ENCODE data around the gene TMEM178B. TPM values are rescaled to one million over a fixed set of nuclear protein-coding genes. Genes with fewer than 3 reads are reported as not detected.

TMEM178B gene
- polyA plus RNA-seq, 2 of the 4 experiments (the other 2 are of a cell fraction) = 0.88 to 0.93 TPM

- DNase-seq (ENCODE audit: low read depth in 1 of 2, low spot score in 1 of 2) = no peak
- H3K9me3 ChIP-seq = no peaks in the 10 kb centered on the region
- FAIRE-seq = no peak
- H3K27ac ChIP-seq = no peak overlapping the region
- H3K4me2 ChIP-seq = no peak overlapping the region
- WGBS (ENCODE audit: missing lambda C conversion rate) = 26% methylated on average over 4 of the region's 4 CpGs
- ATAC-seq = no peak
- no peak for TF ChIP-seq CHD2 (IDR thresholded peaks at IDR 0.05; ENCODE audit: low read length, partially characterized antibody)
- no peak for TF ChIP-seq CBX8 (IDR thresholded peaks at IDR 0.05)
- no peak for TF ChIP-seq POLR2AphosphoS2 (conservative IDR thresholded peaks at IDR 0.05; ENCODE audit: low read length)
- no peak for TF ChIP-seq SREBF2 (IDR thresholded peaks at IDR 0.05)
- TF ChIP-seq KDM1A (IDR thresholded peaks at IDR 0.05; ENCODE audit: low read depth) = no peak
- TF ChIP-seq HEYL (CRISPR knock-in tag; IDR thresholded peaks at IDR 0.05) = no peak
- no peak for TF ChIP-seq E2F6 (IDR thresholded peaks at IDR 0.05; ENCODE audit: borderline replicate concordance, low read depth)
- no peak overlapping the region for H3K4me3 ChIP-seq
- no peaks in the 10 kb centered on the region for H3K4me1 ChIP-seq
- ChIA-PET POLR2A (no interaction called here), CTCF (no interaction called here)
Observed at GRCh38 chr7:141202535-141202934, 128.7 kb downstream of the TMEM178B start.

DNA sequence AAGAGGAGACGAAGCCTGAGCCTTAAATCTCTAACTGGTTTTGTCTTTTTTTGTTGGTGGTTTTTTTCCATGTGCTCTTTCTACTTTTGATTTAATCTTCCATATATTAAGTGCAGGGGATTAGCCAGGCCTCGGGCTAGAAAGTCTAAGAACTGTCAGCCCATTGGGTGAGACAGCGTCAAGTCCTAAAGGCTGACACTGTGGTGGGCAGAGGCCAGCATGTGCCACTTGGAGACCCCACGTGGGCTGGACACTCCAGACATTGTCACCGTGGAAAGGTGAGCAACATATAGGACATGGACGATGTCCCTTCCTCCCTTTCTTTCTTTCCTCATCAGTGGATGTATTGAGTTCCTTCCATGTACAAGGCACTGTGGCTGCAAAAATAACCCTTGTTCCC lies 129.3 kb downstream of the TMEM178B start:
- H3K4me3 ChIP-seq = no peak overlapping the region
- no peaks in the 10 kb centered on the region for H3K9me3 ChIP-seq
- no peak for FAIRE-seq
- ChIA-PET POLR2A (no interaction called here), CTCF (no interaction called here)
- no peak for TF ChIP-seq TFCP2L1 (CRISPR knock-in tag; IDR thresholded peaks at IDR 0.05)
- no peak for TF ChIP-seq KDM1A (IDR thresholded peaks at IDR 0.05; ENCODE audit: low read depth)
- TF ChIP-seq CBX2 (IDR thresholded peaks at IDR 0.05; ENCODE audit: borderline replicate concordance, low read depth) = no peak
- TF ChIP-seq HES2 (IDR thresholded peaks at IDR 0.05) = no peak
- TF ChIP-seq NPAS2 (CRISPR knock-in tag; IDR thresholded peaks at IDR 0.05; ENCODE audit: borderline replicate concordance) = no peak
- TF ChIP-seq ZFP36 (IDR thresholded peaks at IDR 0.05; ENCODE audit: borderline replicate concordance, partially characterized antibody) = no peak
- TF ChIP-seq, protein P1, sequence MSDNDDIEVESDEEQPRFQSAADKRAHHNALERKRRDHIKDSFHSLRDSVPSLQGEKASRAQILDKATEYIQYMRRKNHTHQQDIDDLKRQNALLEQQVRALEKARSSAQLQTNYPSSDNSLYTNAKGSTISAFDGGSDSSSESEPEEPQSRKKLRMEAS (IDR thresholded peaks at IDR 0.05) = no peak
- TF ChIP-seq ZNF302 (CRISPR knock-in tag; IDR thresholded peaks at IDR 0.05) = no peak
- TF ChIP-seq GATA3 (IDR thresholded peaks at IDR 0.05; ENCODE audit: borderline replicate concordance) = no peak
- TF ChIP-seq HMGXB4 (CRISPR knock-in tag; IDR thresholded peaks at IDR 0.05; ENCODE audit: borderline replicate concordance) = no peak
- TF ChIP-seq MAZ (IDR thresholded peaks at IDR 0.05; ENCODE audit: borderline replicate concordance, low read depth, low read length) = no peak
- no peak for TF ChIP-seq MYC (IDR thresholded peaks at IDR 0.05; ENCODE audit: borderline replicate concordance, low read length)
- no peak for TF ChIP-seq CBX8 (IDR thresholded peaks at IDR 0.05)
- TF ChIP-seq MAFK (IDR thresholded peaks at IDR 0.05; ENCODE audit: partially characterized antibody) = no peak
- TF ChIP-seq, protein P2, sequence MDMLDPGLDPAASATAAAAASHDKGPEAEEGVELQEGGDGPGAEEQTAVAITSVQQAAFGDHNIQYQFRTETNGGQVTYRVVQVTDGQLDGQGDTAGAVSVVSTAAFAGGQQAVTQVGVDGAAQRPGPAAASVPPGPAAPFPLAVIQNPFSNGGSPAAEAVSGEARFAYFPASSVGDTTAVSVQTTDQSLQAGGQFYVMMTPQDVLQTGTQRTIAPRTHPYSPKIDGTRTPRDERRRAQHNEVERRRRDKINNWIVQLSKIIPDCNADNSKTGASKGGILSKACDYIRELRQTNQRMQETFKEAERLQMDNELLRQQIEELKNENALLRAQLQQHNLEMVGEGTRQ (IDR thresholded peaks at IDR 0.05) = no peak
- TF ChIP-seq NFE2L2 (conservative IDR thresholded peaks at IDR 0.05; ENCODE audit: low read length) = no peak
- no peak for TF ChIP-seq RAD21 (conservative IDR thresholded peaks at IDR 0.05 in 1 of 2, IDR thresholded peaks at IDR 0.05 in 1 of 2)
- TF ChIP-seq HOXA7 (CRISPR knock-in tag; IDR thresholded peaks at IDR 0.05) = no peak
- TF ChIP-seq, protein P3, sequence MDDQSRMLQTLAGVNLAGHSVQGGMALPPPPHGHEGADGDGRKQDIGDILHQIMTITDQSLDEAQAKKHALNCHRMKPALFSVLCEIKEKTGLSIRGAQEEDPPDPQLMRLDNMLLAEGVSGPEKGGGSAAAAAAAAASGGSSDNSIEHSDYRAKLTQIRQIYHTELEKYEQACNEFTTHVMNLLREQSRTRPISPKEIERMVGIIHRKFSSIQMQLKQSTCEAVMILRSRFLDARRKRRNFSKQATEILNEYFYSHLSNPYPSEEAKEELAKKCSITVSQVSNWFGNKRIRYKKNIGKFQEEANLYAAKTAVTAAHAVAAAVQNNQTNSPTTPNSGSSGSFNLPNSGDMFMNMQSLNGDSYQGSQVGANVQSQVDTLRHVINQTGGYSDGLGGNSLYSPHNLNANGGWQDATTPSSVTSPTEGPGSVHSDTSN (IDR thresholded peaks at IDR 0.05) = no peak
- no peak for TF ChIP-seq BHLHE40 (IDR thresholded peaks at IDR 0.05; ENCODE audit: low read depth, low read length)
- ATAC-seq = no peak
- no peaks in the 10 kb centered on the region for H3K4me1 ChIP-seq
- DNase-seq (ENCODE audit: low read depth in 1 of 2, low spot score in 1 of 2) = no peak
- H3K4me2 ChIP-seq = no peak overlapping the region
- 56% methylated on average over 6 of the region's 6 CpGs for WGBS (ENCODE audit: missing lambda C conversion rate)
- no peak overlapping the region for H3K27ac ChIP-seq

Measured in A549 (cell line).